Thyroid gland (tissue), 4 donors: ENCODE results near the gene UBE2D1.

Experiments used
- CTCF ChIP-seq, 6 experiments: fragments of 200-600 bp in 3 of 6; fragments of 450-650 bp in 3 of 6; sonication (generic) in 3 of 6; IDR thresholded peaks; one replicate each; pipeline ENCODE4 v1.5.1; 2016 to 2019; ENCODE audit warnings: antibody characterized with exemption in 6 of 6, mild to moderate bottlenecking in 2 of 6, inconsistent platforms in 1 of 6, moderate library complexity in 1 of 6
- POLR2A ChIP-seq, 2 donors: fragments of 450-650 bp; IDR thresholded peaks; one replicate each; pipeline ENCODE4 v1.6.1; 2017; ENCODE audit warnings: antibody characterized with exemption in 2 of 2, mild to moderate bottlenecking in 2 of 2, moderate library complexity in 1 of 2

GRCh38 chr10:58367069-58367468, 32.3 kb downstream of the UBE2D1 start:
- TF ChIP-seq POLR2A (IDR thresholded peaks at IDR 0.05) (no peak), CTCF (IDR thresholded peaks at IDR 0.05) (no peak)
